Measurements from ENCODE around the gene PARL. TPM values are rescaled to one million over a fixed set of nuclear protein-coding genes. Genes with fewer than 3 reads are reported as not detected.

PARL gene
- total and polyA plus RNA-seq, 9 of the 15 experiments (the other 6 are each of a cell fraction or from before 2014, with no cell fraction given) = 39.5 to 82.4 (median 57.4) TPM

DNA sequence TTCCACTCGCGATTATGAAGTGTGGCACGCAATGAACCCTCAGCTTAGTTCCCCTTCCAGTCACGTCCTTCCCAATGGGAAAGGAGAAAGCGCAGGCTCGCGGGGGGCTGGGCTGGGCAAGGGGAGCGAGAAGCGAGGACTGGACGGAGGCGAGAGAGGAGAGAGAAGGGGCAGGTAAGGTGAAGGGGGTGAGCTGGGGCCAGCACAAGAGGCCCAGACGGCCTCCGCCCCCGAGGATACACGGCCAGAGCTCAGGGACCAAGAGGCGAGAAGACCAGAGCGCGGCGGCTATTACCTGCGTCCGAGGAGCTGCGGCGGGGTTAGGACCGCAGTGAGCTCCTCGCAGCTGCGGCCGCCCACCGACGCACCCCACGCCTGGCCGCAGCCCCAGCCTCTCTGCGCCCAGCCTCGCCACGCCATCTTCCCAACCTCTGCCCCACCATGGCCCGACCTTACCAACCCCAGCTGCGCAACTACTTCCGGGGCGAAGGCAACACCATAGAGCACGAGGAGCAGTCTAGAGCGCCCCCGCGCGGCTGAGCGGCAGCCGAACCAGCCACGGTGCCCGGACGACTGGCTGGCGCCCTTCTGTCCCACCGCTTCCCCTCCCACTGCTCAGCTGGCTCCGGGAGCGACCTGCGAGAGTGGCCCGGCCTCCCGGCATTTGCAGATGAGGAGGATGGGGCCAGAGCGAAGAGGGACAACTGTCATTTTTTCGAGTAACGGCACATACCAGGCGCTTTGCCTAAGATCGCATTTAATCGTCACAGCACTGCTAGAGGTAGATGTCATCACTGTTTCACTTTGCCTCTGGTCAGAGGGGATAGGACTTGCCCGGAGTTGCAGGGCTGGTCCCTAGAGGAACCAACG is at the start of gene PARL (continued):
- TF ChIP-seq, protein P1, sequence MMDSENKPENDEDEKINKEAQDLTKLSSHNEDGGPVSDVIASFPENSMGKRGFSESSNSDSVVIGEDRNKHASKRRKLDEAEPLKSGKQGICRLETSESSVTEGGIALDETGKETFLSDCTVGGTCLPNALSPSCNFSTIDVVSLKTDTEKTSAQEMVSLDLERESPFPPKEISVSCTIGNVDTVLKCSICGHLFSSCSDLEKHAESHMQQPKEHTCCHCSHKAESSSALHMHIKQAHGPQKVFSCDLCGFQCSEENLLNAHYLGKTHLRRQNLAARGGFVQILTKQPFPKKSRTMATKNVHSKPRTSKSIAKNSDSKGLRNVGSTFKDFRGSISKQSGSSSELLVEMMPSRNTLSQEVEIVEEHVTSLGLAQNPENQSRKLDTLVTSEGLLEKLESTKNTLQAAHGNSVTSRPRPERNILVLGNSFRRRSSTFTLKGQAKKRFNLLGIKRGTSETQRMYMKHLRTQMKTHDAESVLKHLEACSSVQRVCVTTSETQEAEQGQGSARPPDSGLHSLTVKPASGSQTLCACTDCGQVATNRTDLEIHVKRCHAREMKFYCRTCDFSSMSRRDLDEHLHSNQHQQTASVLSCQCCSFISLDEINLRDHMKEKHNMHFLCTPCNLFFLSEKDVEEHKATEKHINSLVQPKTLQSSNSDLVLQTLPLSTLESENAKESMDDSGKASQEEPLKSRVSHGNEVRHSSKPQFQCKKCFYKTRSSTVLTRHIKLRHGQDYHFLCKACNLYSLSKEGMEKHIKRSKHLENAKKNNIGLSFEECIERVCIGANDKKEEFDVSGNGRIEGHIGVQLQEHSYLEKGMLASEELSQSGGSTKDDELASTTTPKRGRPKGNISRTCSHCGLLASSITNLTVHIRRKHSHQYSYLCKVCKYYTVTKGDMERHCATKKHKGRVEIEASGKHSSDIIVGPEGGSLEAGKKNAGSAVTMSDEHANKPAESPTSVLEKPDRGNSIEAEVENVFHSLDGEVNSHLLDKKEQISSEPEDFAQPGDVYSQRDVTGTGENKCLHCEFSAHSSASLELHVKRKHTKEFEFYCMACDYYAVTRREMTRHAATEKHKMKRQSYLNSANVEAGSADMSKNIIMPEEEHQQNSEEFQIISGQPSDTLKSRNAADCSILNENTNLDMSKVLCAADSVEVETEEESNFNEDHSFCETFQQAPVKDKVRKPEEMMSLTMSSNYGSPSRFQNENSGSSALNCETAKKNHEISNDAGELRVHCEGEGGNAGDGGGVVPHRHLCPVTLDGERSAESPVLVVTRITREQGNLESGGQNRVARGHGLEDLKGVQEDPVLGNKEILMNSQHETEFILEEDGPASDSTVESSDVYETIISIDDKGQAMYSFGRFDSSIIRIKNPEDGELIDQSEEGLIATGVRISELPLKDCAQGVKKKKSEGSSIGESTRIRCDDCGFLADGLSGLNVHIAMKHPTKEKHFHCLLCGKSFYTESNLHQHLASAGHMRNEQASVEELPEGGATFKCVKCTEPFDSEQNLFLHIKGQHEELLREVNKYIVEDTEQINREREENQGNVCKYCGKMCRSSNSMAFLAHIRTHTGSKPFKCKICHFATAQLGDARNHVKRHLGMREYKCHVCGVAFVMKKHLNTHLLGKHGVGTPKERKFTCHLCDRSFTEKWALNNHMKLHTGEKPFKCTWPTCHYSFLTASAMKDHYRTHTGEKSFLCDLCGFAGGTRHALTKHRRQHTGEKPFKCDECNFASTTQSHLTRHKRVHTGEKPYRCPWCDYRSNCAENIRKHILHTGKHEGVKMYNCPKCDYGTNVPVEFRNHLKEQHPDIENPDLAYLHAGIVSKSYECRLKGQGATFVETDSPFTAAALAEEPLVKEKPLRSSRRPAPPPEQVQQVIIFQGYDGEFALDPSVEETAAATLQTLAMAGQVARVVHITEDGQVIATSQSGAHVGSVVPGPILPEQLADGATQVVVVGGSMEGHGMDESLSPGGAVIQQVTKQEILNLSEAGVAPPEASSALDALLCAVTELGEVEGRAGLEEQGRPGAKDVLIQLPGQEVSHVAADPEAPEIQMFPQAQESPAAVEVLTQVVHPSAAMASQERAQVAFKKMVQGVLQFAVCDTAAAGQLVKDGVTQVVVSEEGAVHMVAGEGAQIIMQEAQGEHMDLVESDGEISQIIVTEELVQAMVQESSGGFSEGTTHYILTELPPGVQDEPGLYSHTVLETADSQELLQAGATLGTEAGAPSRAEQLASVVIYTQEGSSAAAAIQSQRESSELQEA (IDR thresholded peaks at IDR 0.05; ENCODE audit: low read depth) = no peak
- TF ChIP-seq, protein P2, sequence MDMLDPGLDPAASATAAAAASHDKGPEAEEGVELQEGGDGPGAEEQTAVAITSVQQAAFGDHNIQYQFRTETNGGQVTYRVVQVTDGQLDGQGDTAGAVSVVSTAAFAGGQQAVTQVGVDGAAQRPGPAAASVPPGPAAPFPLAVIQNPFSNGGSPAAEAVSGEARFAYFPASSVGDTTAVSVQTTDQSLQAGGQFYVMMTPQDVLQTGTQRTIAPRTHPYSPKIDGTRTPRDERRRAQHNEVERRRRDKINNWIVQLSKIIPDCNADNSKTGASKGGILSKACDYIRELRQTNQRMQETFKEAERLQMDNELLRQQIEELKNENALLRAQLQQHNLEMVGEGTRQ (CRISPR knock-in tag; IDR thresholded peaks at IDR 0.05) = no peak
- TF ChIP-seq FOXK2 (conservative IDR thresholded peaks at IDR 0.05 in 1 of 2, IDR thresholded peaks at IDR 0.05 in 1 of 2; ENCODE audit: low read depth in 2 of 2) = peak; percentile 91 to 93
- TF ChIP-seq KAT7 (CRISPR knock-in tag; IDR thresholded peaks at IDR 0.05; ENCODE audit: borderline replicate concordance) = peak; percentile 97
- TF ChIP-seq DACH1 (IDR thresholded peaks at IDR 0.05; ENCODE audit: partially characterized antibody) = peak; percentile 89
- TF ChIP-seq ZNF699 (CRISPR knock-in tag; IDR thresholded peaks at IDR 0.05; ENCODE audit: insufficient replicate concordance) = no peak
- no peak for TF ChIP-seq POLR3G (IDR thresholded peaks at IDR 0.05; ENCODE audit: extremely low read depth, insufficient read length, insufficient replicate concordance)
- no peak for TF ChIP-seq HDGF (IDR thresholded peaks at IDR 0.05)
- TF ChIP-seq, protein P3, sequence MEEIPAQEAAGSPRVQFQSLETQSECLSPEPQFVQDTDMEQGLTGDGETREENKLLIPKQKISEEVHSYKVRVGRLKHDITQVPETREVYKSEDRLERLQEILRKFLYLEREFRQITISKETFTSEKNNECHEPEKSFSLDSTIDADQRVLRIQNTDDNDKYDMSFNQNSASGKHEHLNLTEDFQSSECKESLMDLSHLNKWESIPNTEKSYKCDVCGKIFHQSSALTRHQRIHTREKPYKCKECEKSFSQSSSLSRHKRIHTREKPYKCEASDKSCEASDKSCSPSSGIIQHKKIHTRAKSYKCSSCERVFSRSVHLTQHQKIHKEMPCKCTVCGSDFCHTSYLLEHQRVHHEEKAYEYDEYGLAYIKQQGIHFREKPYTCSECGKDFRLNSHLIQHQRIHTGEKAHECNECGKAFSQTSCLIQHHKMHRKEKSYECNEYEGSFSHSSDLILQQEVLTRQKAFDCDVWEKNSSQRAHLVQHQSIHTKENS (CRISPR knock-in tag; IDR thresholded peaks at IDR 0.05) = no peak
- TF ChIP-seq ZFPM2 (CRISPR knock-in tag; IDR thresholded peaks at IDR 0.05) = no peak
- TF ChIP-seq HNRNPL (IDR thresholded peaks at IDR 0.05; ENCODE audit: low read depth, low read length) = peak; percentile 95
- no peak for TF ChIP-seq MECOM (CRISPR knock-in tag; IDR thresholded peaks at IDR 0.05)
- TF ChIP-seq SMAD3 (CRISPR knock-in tag; conservative IDR thresholded peaks at IDR 0.05) = no peak
- TF ChIP-seq, protein P4, sequence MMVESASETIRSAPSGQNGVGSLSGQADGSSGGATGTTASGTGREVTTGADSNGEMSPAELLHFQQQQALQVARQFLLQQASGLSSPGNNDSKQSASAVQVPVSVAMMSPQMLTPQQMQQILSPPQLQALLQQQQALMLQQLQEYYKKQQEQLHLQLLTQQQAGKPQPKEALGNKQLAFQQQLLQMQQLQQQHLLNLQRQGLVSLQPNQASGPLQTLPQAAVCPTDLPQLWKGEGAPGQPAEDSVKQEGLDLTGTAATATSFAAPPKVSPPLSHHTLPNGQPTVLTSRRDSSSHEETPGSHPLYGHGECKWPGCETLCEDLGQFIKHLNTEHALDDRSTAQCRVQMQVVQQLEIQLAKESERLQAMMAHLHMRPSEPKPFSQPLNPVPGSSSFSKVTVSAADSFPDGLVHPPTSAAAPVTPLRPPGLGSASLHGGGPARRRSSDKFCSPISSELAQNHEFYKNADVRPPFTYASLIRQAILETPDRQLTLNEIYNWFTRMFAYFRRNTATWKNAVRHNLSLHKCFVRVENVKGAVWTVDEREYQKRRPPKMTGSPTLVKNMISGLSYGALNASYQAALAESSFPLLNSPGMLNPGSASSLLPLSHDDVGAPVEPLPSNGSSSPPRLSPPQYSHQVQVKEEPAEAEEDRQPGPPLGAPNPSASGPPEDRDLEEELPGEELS (CRISPR knock-in tag; IDR thresholded peaks at IDR 0.05; ENCODE audit: borderline replicate concordance) = no peak
